Renal pelvis (tissue), 4 donors: Measurements from ENCODE around the gene GHR. TPM values are rescaled to one million over a fixed set of nuclear protein-coding genes. Genes with fewer than 3 reads are reported as not detected.

Experiments used
- DNase-seq: peaks from one replicate; pipeline ENCODE4 v3.0.0-alpha.2; 2013
- polyA plus RNA-seq, 3 donors: library from polyadenylated mRNA; unstranded; fragments of 120-200 nt; gene quantifications; one replicate each; pipeline ENCODE4 v1.2.1, GENCODE V29; 2013; ENCODE audit not compliant: insufficient read length in 3 of 3

The GHR gene
- polyA plus RNA-seq, 3 donors, result 13.2 to 20.0 (median 17.8) TPM

- DNase-seq, result no peak
These were observed 31.2 kb downstream of the GHR start for GRCh38 chr5:42454216-42454995.

GRCh38 chr5:42461033-42461432 lies 37.8 kb downstream of the GHR start:
- no peak for DNase-seq

GRCh38 chr5:42461507-42461906 lies 38.3 kb downstream of the GHR start:
- no peak for DNase-seq

DNA sequence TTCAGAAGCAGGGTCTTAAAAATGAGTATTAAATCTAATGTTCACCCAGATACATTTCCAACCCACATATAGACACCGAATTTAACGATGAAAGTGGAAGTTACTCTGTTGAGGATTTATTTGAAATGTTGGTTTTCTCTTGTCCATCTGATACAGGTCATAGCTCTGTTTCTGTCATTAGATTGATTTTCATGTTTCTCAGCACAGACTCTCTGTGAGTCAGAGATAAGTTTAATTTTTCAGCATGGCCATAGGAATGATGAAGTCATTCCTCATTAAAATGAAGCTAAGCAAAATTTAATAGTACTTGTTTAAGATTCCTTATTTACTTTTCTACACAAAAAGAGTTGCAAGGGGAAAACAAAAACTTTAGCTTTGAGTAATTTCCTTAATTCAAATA lies 38.8 kb downstream of the GHR start:
- no peak for DNase-seq

- no peak for DNase-seq
These were observed 44.3 kb downstream of the GHR start for GRCh38 chr5:42467572-42467971.

DNA sequence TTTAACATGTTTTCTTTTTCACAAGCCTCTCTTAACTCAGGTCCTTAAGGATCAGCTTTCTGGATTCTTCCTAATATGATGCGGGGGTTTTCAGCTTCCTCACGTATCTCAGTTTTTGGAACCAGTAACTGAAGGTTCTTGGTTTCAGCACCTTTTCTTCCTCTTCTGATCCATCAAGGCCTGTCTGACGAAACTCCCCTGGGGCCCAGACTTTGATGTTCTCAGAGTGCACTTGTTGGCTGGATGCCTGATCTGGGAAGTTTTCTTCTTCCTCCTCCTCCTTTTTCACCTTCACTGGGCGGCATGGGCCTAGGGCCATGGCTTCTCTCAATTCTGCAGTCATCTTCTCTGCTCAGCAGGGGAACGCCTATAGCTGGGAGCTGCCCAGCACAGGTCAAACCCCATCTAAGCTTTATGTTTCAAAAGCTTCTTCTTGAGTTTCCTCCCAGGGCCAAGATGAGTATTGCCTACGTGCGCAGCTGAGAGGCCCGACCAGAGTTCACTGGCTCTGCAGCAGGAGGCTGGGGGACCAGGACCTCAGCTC lies 44.8 kb downstream of the GHR start:
- DNase-seq, result no peak

DNA sequence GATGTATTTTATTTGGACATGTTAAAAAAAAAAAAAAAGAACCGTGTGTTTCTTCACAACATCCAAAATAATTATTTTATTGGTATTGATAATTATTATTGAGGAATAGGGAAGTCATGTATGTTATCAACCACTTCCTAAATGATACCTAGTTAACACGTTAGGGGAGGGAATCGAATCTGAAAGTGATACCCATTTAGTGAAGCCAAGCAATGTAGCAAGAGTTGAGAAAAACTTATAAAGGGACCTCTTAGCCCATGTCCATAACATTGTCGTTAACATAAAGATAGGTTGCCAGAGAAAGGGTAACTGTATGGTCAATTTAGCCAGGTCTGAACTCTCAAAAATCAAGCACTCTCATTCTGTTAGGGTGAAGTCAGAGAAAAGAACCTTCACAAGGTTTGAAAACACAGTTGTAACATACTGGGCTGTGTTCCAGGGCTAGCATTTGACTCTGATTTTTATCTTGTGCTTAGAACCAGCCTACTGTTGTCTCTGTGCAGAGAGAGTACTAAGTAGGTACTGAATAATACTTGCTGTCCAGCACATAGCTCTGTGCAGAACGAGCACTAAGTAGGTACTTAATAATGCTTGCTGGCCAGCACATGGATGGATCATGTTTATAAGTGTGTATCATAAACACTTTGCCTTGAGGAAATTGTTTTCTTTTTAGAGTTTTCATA lies 60.4 kb downstream of the GHR start:
- no peak for DNase-seq

- no peak for DNase-seq
These were observed 63.8 kb downstream of the GHR start for GRCh38 chr5:42487077-42487476.

- DNase-seq, result no peak
These were observed 64.6 kb downstream of the GHR start for GRCh38 chr5:42487821-42488220.

DNA sequence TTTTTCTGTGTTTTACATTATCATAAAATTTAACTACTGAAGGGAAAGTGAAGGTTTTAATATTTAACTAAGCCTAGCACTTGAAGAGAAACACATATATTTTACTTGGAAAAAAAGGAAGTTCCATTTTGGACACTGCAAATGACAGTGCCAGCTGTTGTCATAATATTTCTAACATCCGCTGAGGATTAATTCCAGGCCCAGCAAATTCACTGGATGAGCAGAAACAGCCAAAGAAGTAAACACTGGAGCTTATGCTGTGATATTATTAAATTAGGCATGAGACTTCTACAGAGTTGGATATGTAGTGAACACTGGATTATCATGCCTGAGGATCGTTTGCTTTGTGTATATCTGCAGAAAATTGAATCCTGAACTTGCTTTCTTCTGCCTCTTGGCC lies 67.6 kb downstream of the GHR start:
- DNase-seq, result no peak

DNA sequence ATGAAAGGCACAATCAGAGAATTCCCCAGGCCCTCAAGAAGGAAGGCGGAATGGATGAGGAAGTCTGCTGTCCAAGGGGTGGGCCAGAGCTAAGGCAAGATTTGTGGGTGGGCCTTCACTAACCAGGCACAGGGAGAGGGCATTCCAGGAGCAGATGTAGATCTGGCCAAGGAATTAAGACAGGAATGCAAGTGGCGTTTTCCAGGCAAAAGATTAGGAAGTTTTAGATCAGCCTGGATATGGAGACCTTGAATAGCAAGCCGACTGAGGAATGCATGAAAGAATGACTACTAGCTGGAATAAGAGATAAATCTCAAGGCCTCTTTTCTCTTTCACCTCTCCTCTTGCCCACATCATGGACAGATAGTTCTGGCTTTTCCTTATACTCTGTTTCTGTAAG lies 68.5 kb downstream of the GHR start:
- DNase-seq, result no peak

- no peak for DNase-seq
These were observed 69.7 kb downstream of the GHR start for GRCh38 chr5:42492974-42493373.

DNA sequence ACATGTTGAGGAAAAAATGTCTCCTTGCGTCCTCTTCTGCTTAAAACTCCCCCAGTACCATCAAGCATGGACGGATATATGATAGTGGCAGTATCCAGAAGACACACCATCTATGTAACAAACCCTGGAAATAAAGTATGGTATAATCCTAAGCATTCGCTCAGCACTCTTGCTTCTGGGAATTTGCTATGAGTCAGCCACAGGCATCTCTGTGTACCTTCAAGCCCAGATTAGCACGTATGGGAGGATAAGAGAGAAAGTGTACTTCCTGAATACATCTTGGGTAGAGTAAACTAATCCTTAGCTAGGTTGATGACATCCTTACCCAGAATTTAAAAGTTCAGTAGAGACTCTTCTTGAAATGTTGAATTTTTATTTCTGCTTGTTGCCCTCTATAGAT lies 71.2 kb downstream of the GHR start:
- no peak for DNase-seq

GRCh38 chr5:42495914-42496313 lies 72.7 kb downstream of the GHR start:
- DNase-seq, result no peak

DNA sequence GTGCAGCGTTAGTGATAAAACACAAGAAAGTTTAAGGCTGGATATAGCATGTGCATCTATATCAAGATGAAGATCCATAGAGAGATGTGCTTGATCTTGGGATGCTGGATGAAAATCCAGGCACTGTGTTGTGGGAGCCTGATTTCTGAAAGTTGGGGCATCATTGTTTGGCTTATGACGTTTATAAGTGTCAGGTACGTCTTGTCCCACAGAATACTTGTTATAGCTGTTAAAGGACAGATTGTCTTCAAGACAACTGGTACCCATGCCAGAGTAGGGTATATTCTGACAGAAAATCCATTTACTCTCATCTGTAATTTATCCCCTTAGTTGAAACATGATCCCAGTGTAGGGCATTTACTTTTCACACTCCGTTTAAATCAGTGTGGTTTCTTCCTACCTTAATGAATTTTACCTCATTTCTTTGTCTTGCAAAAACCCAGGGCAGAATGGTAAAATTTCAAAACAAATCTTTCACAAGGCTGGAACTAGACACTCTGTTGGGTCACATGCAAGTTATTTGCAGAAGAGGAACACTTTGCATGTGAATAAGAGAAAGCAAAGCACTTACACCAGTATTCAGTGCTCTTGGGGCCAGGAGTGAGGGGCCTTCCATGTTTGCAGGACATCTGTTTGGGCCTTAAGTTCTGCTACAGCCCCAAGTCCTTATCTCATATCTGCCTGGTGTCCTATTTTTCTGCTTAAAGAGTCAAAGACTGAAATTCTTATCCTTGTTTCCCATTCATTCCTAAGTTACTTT lies 73.3 kb downstream of the GHR start:
- no peak for DNase-seq

- DNase-seq, result no peak
These were observed 74.8 kb downstream of the GHR start for GRCh38 chr5:42498000-42498399.

DNA sequence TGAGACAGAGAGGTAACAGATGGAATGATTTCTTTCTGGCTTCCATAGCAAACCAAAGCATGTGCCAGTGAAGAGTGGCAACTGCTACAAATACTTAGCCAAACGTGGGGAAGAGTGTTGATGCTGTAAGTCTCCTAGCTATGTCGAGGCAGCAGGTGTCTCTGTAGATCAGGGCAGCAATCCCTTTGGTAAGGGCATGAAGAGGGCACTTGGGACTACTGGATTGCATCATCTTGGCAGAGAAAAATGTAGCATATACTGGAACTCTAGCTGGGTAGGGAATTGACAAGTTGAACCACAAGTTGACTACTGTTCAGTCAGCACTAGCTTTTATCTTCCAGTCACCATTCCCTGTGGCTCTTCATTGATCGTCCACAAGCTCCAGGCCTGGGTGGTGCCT lies 75.8 kb downstream of the GHR start:
- no peak for DNase-seq

GRCh38 chr5:42500003-42500599 lies 76.9 kb downstream of the GHR start:
- DNase-seq, result no peak

GRCh38 chr5:42502613-42503470 lies 79.6 kb downstream of the GHR start:
- no peak for DNase-seq

GRCh38 chr5:42506662-42507061 lies 83.4 kb downstream of the GHR start:
- DNase-seq, result no peak

DNA sequence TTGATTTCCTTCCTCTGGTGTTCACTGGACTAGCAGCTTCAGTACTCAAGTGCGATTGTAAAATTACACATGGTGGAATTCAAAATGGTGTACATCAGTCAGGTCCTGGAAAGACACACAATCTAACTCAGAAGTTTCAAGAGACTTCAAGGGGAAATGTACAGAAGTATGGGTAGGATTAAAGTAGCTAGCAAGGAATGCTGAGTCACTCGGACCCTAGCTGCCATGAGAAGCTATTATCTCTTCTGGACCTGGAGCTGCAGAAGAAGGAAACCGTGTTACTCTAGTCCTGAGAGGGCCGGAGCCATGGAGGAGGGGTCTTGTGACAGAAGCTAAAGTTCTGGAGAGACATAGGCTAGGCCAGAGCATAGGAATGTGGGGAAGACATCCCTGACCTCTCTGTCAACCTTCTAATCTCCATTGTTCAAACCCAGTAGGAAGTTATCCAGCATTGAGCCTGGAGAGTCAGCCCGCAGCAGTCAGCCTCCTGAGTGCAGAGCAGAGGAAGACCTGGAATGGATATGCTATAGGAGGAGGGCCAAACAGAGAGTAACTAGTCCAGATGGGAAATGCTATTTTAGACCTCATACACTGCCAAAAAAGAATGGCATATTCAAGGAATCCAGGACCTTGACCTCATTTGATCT lies 84.3 kb downstream of the GHR start:
- DNase-seq, result no peak
